HG02981 (cell line): Measurements from ENCODE around the gene NTRK2.
A peak's percentile ranks its signal among the peaks of the same experiment; 100 is the strongest.

Source experiments
- ATAC-seq: cut with Tn5 transposase; IDR thresholded peaks from one replicate; pipeline ENCODE4 v1.9.1; 2021; ENCODE audit warnings: mild to moderate bottlenecking, moderate library complexity; ENCODE audit not compliant: unreplicated experiment

The NTRK2 gene

GRCh38 chr9:84681516-84682285, 12.2 kb downstream of the NTRK2 start:
- no peak for ATAC-seq

DNA sequence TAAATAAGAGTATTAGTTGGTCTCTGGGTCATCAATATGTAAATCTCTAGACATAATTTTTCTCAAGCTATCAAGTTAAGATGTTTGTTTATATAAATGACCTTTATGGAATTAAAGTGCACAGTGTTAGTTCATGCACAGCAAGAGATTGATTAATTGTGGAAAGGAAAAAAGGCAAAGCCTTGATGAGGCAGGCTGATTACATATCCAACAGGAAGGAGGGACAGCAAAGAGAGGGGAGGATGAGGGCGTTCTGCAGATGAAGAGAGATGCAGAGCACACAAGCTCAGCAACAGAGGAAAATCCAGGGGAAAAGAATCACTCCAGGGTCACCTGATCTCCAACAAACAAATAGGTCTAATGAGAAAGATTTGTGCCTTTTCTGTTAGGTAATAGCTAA, 16.5 kb downstream of the NTRK2 start:
- ATAC-seq: no peak

DNA sequence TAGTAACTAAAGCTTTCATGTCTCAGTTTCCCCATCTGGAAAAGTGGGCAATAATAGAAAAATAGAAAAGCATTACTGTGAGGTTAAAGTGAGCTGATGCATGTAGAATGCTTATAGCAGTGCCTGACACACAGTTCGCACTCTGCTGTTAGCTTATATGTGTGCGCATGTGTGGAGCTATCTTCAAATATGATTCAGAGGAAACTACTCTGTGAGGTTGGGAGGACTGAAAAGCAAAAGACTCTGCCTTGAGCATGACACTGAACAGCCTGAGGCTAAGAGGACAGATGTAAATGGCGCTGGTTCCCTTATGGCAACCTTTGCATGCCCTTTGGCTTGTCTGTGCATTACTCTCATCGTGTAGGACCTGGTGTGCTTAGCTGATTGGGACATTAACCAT, 19.4 kb downstream of the NTRK2 start:
- ATAC-seq: no peak

- ATAC-seq: no peak
These were observed 22.1 kb downstream of the NTRK2 start for GRCh38 chr9:84691634-84692033.

- ATAC-seq: peak; percentile 74
These were observed 24.7 kb downstream of the NTRK2 start for GRCh38 chr9:84694248-84694647.

DNA sequence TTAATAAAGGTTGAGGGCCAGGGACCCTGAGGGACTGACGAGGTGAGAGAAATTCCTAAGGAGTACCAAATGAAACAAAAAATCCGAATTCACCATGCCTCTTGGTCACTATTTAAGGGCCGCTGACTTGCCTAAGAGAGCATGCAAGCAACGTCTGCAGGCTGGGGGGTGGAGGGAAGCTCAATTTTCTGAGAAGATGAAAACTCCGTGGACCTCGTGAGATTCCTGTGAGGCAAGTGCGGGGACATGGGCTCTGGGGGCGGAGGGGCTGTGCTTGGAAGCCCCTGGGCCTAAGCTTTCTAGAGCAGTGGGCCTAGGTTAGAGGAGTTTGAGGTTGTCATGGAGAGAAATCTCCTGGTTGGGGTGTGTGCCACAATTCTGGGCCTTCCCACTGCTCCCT, 27.5 kb downstream of the NTRK2 start:
- ATAC-seq: no peak

GRCh38 chr9:84697509-84698114, 28.1 kb downstream of the NTRK2 start:
- ATAC-seq: peak; percentile 42

- ATAC-seq: no peak
These were observed 28.8 kb downstream of the NTRK2 start for GRCh38 chr9:84698323-84698722.

GRCh38 chr9:84699984-84700383, 30.5 kb downstream of the NTRK2 start:
- no peak for ATAC-seq

DNA sequence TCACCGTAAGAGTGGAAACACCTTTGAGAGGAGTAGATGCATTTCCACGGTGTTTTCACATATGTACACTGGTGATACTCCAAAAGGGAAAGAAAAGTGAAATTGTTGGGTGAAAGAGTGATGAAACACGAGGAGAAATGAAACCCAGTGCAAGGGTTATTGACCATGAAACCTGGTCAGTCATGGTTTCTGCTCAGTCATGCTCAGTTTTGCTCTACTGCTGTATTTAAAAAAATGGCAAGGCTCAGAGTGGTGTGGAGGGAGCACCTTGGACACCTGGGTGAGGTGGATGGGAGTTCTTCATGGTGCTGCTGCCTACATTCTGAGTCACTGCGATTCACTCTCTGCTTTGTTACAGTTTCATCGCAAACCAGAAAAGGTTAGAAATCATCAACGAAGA, 32.3 kb downstream of the NTRK2 start:
- peak; percentile 88 for ATAC-seq

DNA sequence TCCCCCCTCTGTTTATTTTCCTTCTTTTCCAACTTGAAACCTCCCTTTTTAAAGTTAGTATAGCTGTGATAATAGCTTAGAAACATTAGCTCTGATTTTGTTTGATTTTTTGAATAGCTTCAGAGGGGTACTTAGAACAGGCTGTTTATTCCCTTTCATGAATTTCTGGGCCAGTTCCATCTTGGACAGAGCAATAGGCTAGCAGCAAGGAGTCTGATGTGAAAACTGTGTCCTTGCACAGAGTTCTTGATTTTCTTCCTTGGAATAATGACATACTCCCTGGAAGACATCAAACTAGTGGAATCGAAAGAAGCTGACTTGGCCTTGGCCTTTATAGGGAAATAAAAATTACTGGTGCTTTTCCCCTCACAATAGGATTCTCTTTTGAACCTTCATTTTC, 32.9 kb downstream of the NTRK2 start:
- no peak for ATAC-seq

DNA sequence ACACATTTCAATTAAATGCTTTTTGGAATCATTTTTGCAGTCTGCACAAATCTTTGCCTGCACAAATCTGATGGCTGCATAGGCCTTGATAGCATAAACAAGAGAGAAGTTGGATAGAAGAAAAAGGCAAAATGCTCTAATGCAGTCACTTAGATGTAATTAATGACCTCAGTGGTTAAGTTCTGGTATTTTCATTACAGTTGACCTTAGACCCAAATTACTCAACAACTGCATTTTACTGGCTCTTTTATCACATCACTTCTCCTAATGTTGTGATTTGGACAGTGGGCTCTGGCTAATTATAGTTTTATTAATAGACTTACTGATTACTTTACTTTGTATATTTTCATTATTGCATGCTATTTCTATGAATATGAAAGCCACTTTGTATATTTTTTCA, 34.3 kb downstream of the NTRK2 start:
- ATAC-seq: no peak

DNA sequence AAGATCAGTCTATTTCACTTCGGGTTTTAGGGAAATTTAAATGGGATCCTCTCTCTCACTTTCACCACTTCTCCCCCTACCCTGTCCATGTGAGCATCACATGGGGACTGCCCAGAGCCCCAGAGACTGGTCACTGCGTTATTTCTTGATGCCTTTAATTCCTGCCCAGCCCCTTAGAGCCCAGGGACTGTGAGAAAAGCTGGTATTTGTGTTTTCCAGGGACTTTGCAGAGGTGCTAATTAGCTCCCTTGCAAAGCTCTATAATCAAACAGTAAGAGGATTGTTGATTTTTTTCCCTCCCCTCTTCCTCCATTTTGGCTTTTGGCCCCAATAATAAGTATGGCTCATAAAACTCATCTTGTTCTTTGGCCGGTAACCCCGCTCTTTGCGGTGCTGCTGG, 35.6 kb downstream of the NTRK2 start:
- no peak for ATAC-seq

DNA sequence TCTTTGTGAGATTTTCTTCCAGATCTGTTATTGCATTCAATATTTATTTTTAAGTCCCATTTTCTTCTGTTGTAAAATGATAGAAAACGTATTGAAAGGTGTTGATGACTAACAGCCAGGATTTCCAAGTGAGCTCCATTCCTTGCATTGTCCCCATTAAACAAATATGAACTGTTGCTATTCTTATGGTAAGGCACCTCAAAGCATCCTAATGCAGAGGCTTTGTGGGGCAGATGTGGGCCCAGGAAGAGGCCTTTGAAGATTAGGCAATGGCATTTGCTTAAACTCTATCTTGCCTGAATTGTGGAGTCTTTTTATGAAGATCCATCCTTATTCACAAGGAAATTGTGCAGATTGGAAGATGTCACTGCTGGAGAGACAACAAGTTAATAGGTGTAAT, 38.9 kb downstream of the NTRK2 start:
- ATAC-seq: no peak

- ATAC-seq: no peak
These were observed 39.5 kb downstream of the NTRK2 start for GRCh38 chr9:84709056-84709455.

GRCh38 chr9:84710701-84711397, 41.3 kb downstream of the NTRK2 start:
- no peak for ATAC-seq

DNA sequence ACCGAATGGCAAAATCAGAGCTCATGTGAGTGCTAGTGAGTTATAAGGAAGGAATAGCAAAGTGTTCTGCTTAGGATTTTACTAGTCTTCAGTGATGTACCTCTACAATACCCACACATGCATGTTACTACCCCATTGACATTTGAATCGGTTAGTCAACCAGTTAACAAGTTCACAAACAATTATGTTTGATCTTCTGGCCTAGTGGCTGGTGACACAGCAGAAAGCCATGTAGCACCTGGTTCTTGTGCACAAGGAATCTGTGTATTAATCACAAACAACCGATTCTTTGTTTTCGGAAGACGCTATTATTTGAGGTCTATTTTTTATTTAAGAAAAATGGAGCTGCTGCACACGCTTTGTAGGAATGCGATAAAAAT, 41.9 kb downstream of the NTRK2 start:
- no peak for ATAC-seq

- ATAC-seq: no peak
These were observed 42.4 kb downstream of the NTRK2 start for GRCh38 chr9:84711936-84712335.

- ATAC-seq: no peak
These were observed 46.7 kb downstream of the NTRK2 start for GRCh38 chr9:84716217-84716616.

GRCh38 chr9:84718476-84718875, 48.9 kb downstream of the NTRK2 start:
- ATAC-seq: no peak

GRCh38 chr9:84722388-84722989, 53.0 kb downstream of the NTRK2 start:
- ATAC-seq: no peak

DNA sequence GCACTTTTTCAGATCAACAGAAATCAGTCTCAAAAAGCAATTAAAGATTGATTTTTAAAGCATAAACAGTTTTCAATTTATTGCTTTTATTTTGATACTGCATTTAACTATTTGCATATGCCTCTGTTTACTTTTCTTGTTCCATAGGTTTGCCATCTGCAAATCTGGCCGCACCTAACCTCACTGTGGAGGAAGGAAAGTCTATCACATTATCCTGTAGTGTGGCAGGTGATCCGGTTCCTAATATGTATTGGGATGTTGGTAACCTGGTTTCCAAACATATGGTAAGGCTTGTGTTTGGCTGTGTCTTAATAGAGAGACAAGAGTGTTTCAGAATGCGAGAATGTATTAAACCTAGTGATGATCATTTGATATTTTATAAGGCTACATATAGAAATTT, 53.9 kb downstream of the NTRK2 start:
- ATAC-seq: no peak
